H9 (cell line): Measurements from ENCODE around the gene SCD5. TPM values are rescaled to one million over a fixed set of nuclear protein-coding genes. Genes with fewer than 3 reads are reported as not detected.

Experiments used
- DNase-seq: peaks from one replicate; pipeline ENCODE4 v3.0.0-alpha.2; 2017
- H2AFZ ChIP-seq: one replicate; pipeline ENCODE4 v1.6.1; 2013; ENCODE audit warnings: mild to moderate bottlenecking, low read length, control low read depth, moderate library complexity
- H2AK5ac ChIP-seq: 2 replicates; pipeline ENCODE4 v1.6.1; 2013; ENCODE audit warnings: low read length, control low read depth, mixed read lengths; ENCODE audit not compliant: insufficient read length
- H2BK120ac ChIP-seq: one replicate; pipeline ENCODE4 v1.6.1; 2013; ENCODE audit warnings: low read depth, mild to moderate bottlenecking, low read length, control low read depth, inconsistent platforms; ENCODE audit not compliant: poor library complexity, severe bottlenecking
- H2BK12ac ChIP-seq: 2 replicates; pipeline ENCODE4 v1.6.1; 2013; ENCODE audit warnings: low read length, control low read depth, mixed read lengths, low read depth; ENCODE audit not compliant: insufficient read length
- H2BK15ac ChIP-seq: 2 replicates; pipeline ENCODE4 v1.6.1; 2013; ENCODE audit warnings: low read depth, low read length, control low read depth
- H2BK20ac ChIP-seq: one replicate; pipeline ENCODE4 v1.6.1; 2013; ENCODE audit warnings: low read depth, mild to moderate bottlenecking, low read length, control low read depth, inconsistent platforms; ENCODE audit not compliant: poor library complexity, severe bottlenecking
- H2BK5ac ChIP-seq: 2 replicates; pipeline ENCODE4 v1.6.1; 2013; ENCODE audit warnings: low read length, control low read depth, mixed read lengths; ENCODE audit not compliant: insufficient read length
- H3K14ac ChIP-seq: 2 replicates; pipeline ENCODE4 v1.6.1; 2013; ENCODE audit warnings: low read length, control low read depth; ENCODE audit not compliant: insufficient read depth
- H3K18ac ChIP-seq: 2 replicates; pipeline ENCODE4 v1.6.1; 2013; ENCODE audit warnings: low read depth, mild to moderate bottlenecking, mixed read lengths, low read length, control low read depth; ENCODE audit not compliant: insufficient read length
- H3K23ac ChIP-seq: 2 replicates; pipeline ENCODE4 v1.6.1; 2013; ENCODE audit warnings: low read length, control low read depth, mixed read lengths, low read depth; ENCODE audit not compliant: insufficient read length
- H3K23me2 ChIP-seq: 2 replicates; pipeline ENCODE4 v1.6.1; 2013; ENCODE audit warnings: low read depth, mild to moderate bottlenecking, mixed read lengths, low read length, control low read depth; ENCODE audit not compliant: insufficient read length, poor library complexity, severe bottlenecking
- H3K27ac ChIP-seq: 2 replicates; pipeline ENCODE4 v1.5.1; 2013; ENCODE audit warnings: low read length, control low read depth, mixed read lengths, low read depth; ENCODE audit not compliant: insufficient read length
- H3K27me3 ChIP-seq: 2 replicates; pipeline ENCODE4 v1.6.1; 2013; ENCODE audit warnings: low read length, control low read depth, inconsistent platforms; ENCODE audit not compliant: insufficient read depth
- H3K4ac ChIP-seq: 2 replicates; pipeline ENCODE4 v1.6.1; 2013; ENCODE audit warnings: low read depth, mild to moderate bottlenecking, control low read depth, inconsistent platforms, low read length, moderate library complexity
- H3K4me1 ChIP-seq: 2 replicates; pipeline ENCODE4 v1.6.1; 2013; ENCODE audit warnings: low read length, control low read depth, inconsistent platforms; ENCODE audit not compliant: insufficient read depth
- H3K4me2 ChIP-seq: 2 replicates; pipeline ENCODE4 v1.6.1; 2013; ENCODE audit warnings: low read length, control low read depth, mixed read lengths; ENCODE audit not compliant: insufficient read length, insufficient read depth
- H3K56ac ChIP-seq: 2 replicates; pipeline ENCODE4 v1.6.1; 2013; ENCODE audit warnings: low read depth, mild to moderate bottlenecking, mixed read lengths, low read length, control low read depth; ENCODE audit not compliant: insufficient read length
- H3K79me1 ChIP-seq: 2 replicates; pipeline ENCODE4 v1.6.1; 2013; ENCODE audit warnings: low read depth, mild to moderate bottlenecking, moderate library complexity, low read length, control low read depth, inconsistent platforms; ENCODE audit not compliant: insufficient read depth, poor library complexity, severe bottlenecking
- H3K79me2 ChIP-seq: 2 replicates; pipeline ENCODE4 v1.6.1; 2013; ENCODE audit warnings: low read length, control low read depth, inconsistent platforms; ENCODE audit not compliant: insufficient read depth
- H3K9ac ChIP-seq: 2 replicates; pipeline ENCODE4 v1.6.1; 2013; ENCODE audit warnings: low read length, control low read depth, mixed read lengths; ENCODE audit not compliant: insufficient read length; ENCODE audit errors: extremely low read depth
- H3K9me3 ChIP-seq: one replicate; pipeline ENCODE4 v1.6.1; 2013; ENCODE audit warnings: low read depth, low read length, inconsistent platforms; ENCODE audit not compliant: control insufficient read depth
- H3T11ph ChIP-seq: one replicate; pipeline ENCODE4 v1.6.1; 2013; ENCODE audit warnings: mild to moderate bottlenecking, low read length, control low read depth, inconsistent platforms
- H4K20me1 ChIP-seq: one replicate; pipeline ENCODE4 v1.6.1; 2013; ENCODE audit not compliant: control insufficient read depth, insufficient read length, insufficient read depth
- H4K5ac ChIP-seq: 2 replicates; pipeline ENCODE4 v1.6.1; 2013; ENCODE audit warnings: low read depth, mild to moderate bottlenecking, mixed read lengths, low read length, control low read depth; ENCODE audit not compliant: insufficient read length
- H4K8ac ChIP-seq: replicated peaks from 2 replicates; pipeline ENCODE4 v1.6.1; 2013; ENCODE audit warnings: low read length, control low read depth, mixed read lengths, low read depth; ENCODE audit not compliant: insufficient read length
- H4K91ac ChIP-seq: 2 replicates; pipeline ENCODE4 v1.6.1; 2013; ENCODE audit warnings: low read depth, mild to moderate bottlenecking, moderate library complexity, mixed read lengths, low read length, control low read depth; ENCODE audit not compliant: insufficient read length
- H3K27ac Mint-ChIP-seq, 3 experiments: 2 replicates in 2 of 3; 3 replicates in 1 of 3; pipeline ENCODE4 v1.8.0; 2020 to 2021; ENCODE audit warnings: mixed read lengths in 3 of 3, mild to moderate bottlenecking in 1 of 3, moderate library complexity in 1 of 3
- H3K27me3 Mint-ChIP-seq: 2 replicates; pipeline ENCODE4 v1.8.0; 2021; ENCODE audit warnings: low read depth, mild to moderate bottlenecking, moderate library complexity, mixed read lengths
- H3K36me3 Mint-ChIP-seq, 3 experiments: 2 replicates in 2 of 3; 3 replicates in 1 of 3; pipeline ENCODE4 v1.8.0; 2020 to 2021; ENCODE audit warnings: low read depth in 3 of 3, mixed read lengths in 3 of 3; ENCODE audit not compliant: insufficient read depth in 1 of 3
- H3K4me1 Mint-ChIP-seq, 2 experiments: 2 replicates each; pipeline ENCODE4 v1.8.0; 2020; ENCODE audit warnings: mixed read lengths in 2 of 2
- H3K4me3 Mint-ChIP-seq, 2 experiments: 2 replicates in 1 of 2; 3 replicates in 1 of 2; pipeline ENCODE4 v1.8.0; 2020 to 2021; ENCODE audit warnings: mild to moderate bottlenecking in 2 of 2, mixed read lengths in 2 of 2, moderate library complexity in 1 of 2
- H3K9me3 Mint-ChIP-seq, 2 experiments: 2 replicates in 1 of 2; 3 replicates in 1 of 2; pipeline ENCODE4 v1.8.0; 2020; ENCODE audit warnings: mild to moderate bottlenecking in 2 of 2, mixed read lengths in 2 of 2, moderate library complexity in 1 of 2
- CTCF ChIP-seq: fragments of 200-600 bp; sonication (generic); conservative IDR thresholded peaks from 3 replicates; pipeline ENCODE4 v1.8.0; 2021; ENCODE audit warnings: antibody characterized with exemption, mild to moderate bottlenecking
- WGBS: extraction: QIAGEN DNeasy Blood & Tissue Kit; methylation state at CpG from one replicate; pipeline ENCODE4 v1.1.7; 2013; ENCODE audit warnings: missing lambda C conversion rate, low lambda C conversion rate, mixed read lengths; ENCODE audit not compliant: insufficient read length; ENCODE audit errors: extremely low coverage; 5-methylcytosine and 5-hydroxymethylcytosine counted together
- total RNA-seq: library from RNA; stranded (reverse); gene quantifications from 2 replicates; pipeline ENCODE4 v1.2.1, GENCODE V29; 2021

SCD5 gene
- total RNA-seq, 1 experiment from 2014 or later, result 0.68 TPM

GRCh38 chr4:82728301-82728700, 70.3 kb downstream of the SCD5 start:
- Histone ChIP-seq H3K9me3 (no peaks in the 10 kb centered on the region), H4K5ac (no peak overlapping the region), H3K23me2 (no peaks in the 10 kb centered on the region), H4K20me1 (no peaks in the 10 kb centered on the region), H3K4ac (no peak overlapping the region), H3K14ac (no peak overlapping the region), H3K79me1 (no peaks in the 10 kb centered on the region), H3T11ph (no peak overlapping the region), H2AK5ac (no peak overlapping the region), H2BK15ac (no peak overlapping the region), H4K8ac (no peak overlapping the region), H2AFZ (no peak overlapping the region), H2BK20ac (no peak overlapping the region), H3K4me1 (no peaks in the 10 kb centered on the region), H3K23ac (no peak overlapping the region), H2BK12ac (no peak overlapping the region), H2BK5ac (no peak overlapping the region), H3K27ac (no peak overlapping the region), H3K18ac (no peak overlapping the region), H3K9ac (no peak overlapping the region), H3K79me2 (no peaks in the 10 kb centered on the region), H3K4me2 (no peak overlapping the region), H3K27me3 (no peaks in the 10 kb centered on the region), H4K91ac (no peak overlapping the region), H2BK120ac (no peak overlapping the region), H3K56ac (no peak overlapping the region)
- Mint-ChIP-seq H3K4me3 (no peak overlapping the region), H3K27ac (no peak overlapping the region), H3K36me3 (no peaks in the 10 kb centered on the region), H3K27me3 (no peaks in the 10 kb centered on the region; the same call in 1 of the 2 replicates), H3K9me3 (peaks cover 0 to 2% of the 10 kb centered on the region in 2 experiments; a peak in 1 of 5 replicates), H3K4me1 (peaks cover 0 to 4% of the 10 kb centered on the region in 2 experiments; a peak in 1 of 4 replicates)
- no peak for TF ChIP-seq CTCF
- DNase-seq, result no peak
- WGBS, result no CpG with 5 or more reads among the region's 1 CpG
